Measurements from ENCODE around the gene KLRF1.

DNA sequence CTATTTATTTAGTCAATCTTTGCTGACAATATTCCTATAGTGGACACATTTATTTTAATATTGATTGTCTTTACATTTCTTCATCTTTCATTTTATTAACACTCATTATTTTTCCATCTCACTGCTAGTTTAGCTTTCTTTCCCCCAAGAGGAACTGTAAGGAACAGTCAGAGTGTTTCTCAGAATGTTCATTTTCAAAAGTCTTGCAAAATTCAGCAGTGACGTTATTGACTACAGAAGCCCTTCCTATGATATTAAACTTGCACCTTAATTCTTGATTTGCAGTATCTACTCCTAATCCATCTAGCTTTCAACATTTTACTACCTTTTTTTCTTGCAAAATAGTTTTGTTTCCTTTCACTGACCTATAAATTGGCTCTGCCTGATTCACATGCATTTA, 28.9 kb downstream of the KLRF1 start:
- TF ChIP-seq EZH2 (IDR thresholded peaks at IDR 0.05; ENCODE audit: insufficient read depth, low read length): no peak
- TF ChIP-seq, protein P1, sequence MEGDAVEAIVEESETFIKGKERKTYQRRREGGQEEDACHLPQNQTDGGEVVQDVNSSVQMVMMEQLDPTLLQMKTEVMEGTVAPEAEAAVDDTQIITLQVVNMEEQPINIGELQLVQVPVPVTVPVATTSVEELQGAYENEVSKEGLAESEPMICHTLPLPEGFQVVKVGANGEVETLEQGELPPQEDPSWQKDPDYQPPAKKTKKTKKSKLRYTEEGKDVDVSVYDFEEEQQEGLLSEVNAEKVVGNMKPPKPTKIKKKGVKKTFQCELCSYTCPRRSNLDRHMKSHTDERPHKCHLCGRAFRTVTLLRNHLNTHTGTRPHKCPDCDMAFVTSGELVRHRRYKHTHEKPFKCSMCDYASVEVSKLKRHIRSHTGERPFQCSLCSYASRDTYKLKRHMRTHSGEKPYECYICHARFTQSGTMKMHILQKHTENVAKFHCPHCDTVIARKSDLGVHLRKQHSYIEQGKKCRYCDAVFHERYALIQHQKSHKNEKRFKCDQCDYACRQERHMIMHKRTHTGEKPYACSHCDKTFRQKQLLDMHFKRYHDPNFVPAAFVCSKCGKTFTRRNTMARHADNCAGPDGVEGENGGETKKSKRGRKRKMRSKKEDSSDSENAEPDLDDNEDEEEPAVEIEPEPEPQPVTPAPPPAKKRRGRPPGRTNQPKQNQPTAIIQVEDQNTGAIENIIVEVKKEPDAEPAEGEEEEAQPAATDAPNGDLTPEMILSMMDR (IDR thresholded peaks at IDR 0.05; ENCODE audit: insufficient read depth, low read depth, low read length): no peak
